ENCODE results near the gene CAMTA1. TPM values are rescaled to one million over a fixed set of nuclear protein-coding genes. Genes with fewer than 3 reads are reported as not detected.

The CAMTA1 gene
- total and polyA plus RNA-seq, 9 of the 15 experiments (the other 6 are each of a cell fraction or from before 2014, with no cell fraction given) = 43.9 to 161 (median 65.9) TPM

GRCh38 chr1:6884652-6885153, 99.4 kb downstream of the CAMTA1 start (continued):
- TF ChIP-seq ZNF280B (CRISPR knock-in tag; IDR thresholded peaks at IDR 0.05) = no peak
- TF ChIP-seq PHF8 (IDR thresholded peaks at IDR 0.05; ENCODE audit: borderline replicate concordance, low read length) = no peak
- no peak for TF ChIP-seq RBM39 (optimal IDR thresholded peaks at IDR 0.05; ENCODE audit: low read depth, low read length)
- TF ChIP-seq TAF7 (tag; IDR thresholded peaks at IDR 0.05) = no peak
- TF ChIP-seq SETDB1 (IDR thresholded peaks at IDR 0.05; ENCODE audit: low read length) = no peak
- TF ChIP-seq MTF1 (CRISPR knock-in tag; IDR thresholded peaks at IDR 0.05; ENCODE audit: borderline replicate concordance) = no peak
- TF ChIP-seq ZNF407 (IDR thresholded peaks at IDR 0.05; ENCODE audit: low read depth) = no peak
- TF ChIP-seq HEY1 (CRISPR knock-in tag; IDR thresholded peaks at IDR 0.05; ENCODE audit: borderline replicate concordance) = no peak
- TF ChIP-seq RNF2 (IDR thresholded peaks at IDR 0.05) = no peak
